GM13976 (cell line): ENCODE results near the gene PTAFR.

Experiments used
- DNase-seq: peaks from one replicate; pipeline ENCODE4 v3.0.0; 2012; ENCODE audit warnings: low spot score
- CTCF ChIP-seq: IDR thresholded peaks from 2 replicates; pipeline ENCODE4 v1.5.1; 2012; ENCODE audit warnings: borderline replicate concordance, mild to moderate bottlenecking; ENCODE audit not compliant: insufficient read depth; ENCODE audit errors: extremely low read depth, missing control alignments, control extremely low read depth
- in situ Hi-C: fragments of 300-500 bp; cut with MboI; formaldehyde crosslinking; loops from one replicate; pipeline ENCODE4 v1.12.0; 2022; ENCODE audit warnings: low sequenced_read_pairs, mixed read lengths, inconsistent platforms; ENCODE audit not compliant: unreplicated experiment

PTAFR gene

DNA sequence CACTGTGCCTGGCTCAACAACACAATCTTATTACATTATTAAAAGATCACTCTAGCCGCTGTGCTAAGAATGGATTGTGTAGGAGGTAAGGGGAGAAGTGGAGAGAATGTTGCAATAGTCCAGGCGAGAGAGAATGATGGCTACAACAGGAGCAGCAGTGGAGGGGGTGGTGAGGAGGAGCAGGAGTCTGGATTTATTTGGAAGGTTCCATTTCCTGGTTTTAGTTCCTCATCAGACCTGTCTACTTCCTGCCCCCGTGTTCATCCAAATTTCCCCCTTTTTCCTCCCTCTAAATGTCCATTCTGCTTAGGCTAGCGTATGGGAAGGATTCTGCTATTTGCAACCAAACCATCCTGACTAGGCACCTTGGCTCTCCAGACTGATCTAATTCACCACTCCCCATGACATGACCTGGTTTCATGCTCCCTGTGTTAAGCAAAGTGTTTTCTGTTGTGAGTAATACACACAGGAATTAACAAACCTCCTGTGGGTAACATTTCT, 53.0 kb downstream of the PTAFR start:
- TF ChIP-seq CTCF, result no peak
- no peak for DNase-seq
- in situ Hi-C loops, result no loop called here

- no peak for DNase-seq
- in situ Hi-C loops, result no loop called here
- TF ChIP-seq CTCF, result no peak
These were observed 54.3 kb downstream of the PTAFR start for GRCh38 chr1:28122183-28122582.

DNA sequence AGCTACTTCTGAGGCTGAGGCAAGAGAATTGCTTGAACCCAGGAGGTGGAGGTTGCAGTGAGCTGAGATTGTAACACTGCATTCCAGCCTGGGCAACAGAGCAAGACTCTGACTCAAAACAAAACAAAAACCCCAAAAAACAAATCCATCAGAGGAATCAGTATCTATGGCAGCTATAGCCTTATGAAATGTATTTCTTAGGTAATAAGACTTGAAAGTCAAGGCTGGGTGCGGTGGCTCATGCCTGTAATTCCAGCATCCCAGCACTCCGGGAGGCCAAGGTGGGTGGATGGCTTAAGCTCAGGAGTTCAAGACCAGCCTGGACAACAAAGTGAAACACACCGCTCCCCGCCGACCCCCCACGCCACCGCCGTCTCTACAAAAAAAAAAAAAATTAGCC, 56.9 kb downstream of the PTAFR start:
- no peak for DNase-seq
- no peak for TF ChIP-seq CTCF
- in situ Hi-C loops, result no loop called here

DNA sequence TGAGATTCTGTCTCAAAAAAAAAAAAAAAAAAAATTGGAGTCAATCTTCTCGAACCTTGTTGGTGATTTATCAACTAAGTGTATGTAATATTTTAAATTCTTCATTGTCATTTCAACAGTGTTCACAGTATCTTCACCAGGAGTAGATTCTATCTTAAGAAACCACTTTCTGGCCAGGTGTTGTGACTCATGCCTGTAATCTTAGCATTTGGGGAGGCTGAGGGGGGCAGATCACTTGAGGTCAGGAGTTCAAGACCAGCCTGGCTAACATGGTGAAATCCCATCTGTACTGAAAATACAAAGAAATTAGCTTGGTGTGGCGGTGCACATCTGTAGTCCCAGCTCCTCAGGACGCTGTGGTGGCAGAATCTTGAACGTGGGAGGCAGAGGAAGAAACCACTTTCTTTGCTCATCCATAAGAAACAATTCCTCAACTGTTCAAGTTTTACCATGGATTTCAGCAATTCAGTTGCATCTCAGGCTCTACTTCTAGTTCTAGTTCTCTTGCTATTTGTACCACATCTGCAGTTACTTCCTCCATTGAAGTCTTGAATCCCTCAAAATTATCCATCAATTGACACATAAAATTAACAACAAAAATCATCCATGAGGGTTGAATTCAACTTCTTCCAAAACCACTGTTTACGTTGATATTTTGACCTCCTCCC, 57.7 kb downstream of the PTAFR start:
- in situ Hi-C loops, result no loop called here
- DNase-seq, result no peak
- TF ChIP-seq CTCF, result no peak

DNA sequence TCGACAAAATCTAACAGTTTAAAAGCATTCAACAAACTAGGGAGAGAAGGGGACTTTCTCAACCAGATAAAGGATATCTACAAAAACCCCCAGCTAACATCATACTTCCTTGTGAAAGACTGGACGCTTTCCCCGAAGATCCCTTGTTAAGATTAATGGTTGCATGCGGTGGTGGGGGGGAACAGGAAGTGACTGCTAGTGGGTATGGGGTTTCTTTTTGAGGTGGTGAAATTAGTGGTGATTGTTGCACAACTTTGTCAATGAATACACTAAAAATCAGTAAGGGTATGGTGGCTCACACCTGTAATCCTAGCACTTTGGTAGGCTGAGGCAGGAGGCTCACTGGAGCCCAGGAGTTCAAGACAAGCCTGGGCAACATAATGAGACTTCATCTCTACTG, 61.2 kb downstream of the PTAFR start:
- no peak for DNase-seq
- TF ChIP-seq CTCF, result no peak
- in situ Hi-C loops, result no loop called here

GRCh38 chr1:28114844-28115243, 61.6 kb downstream of the PTAFR start:
- no peak for TF ChIP-seq CTCF
- in situ Hi-C loops, result no loop called here
- no peak for DNase-seq
